GM18909 (cell line): ENCODE measurements around the gene SUOX.
"Not testable (repeated sequence)": the region's sequence is repeated elsewhere in the genome, so short reads cannot be mapped to it uniquely, and the experiment has no call there.

Experiments used
- ATAC-seq: cut with Tn5 transposase; IDR thresholded peaks from one replicate; pipeline ENCODE4 v1.9.1; 2021; ENCODE audit warnings: mild to moderate bottlenecking; ENCODE audit not compliant: unreplicated experiment, poor library complexity

The SUOX gene

GRCh38 chr12:55982319-55982936 is 14.6 kb upstream of the SUOX start:
- ATAC-seq, result peak; percentile 88

- ATAC-seq, result no peak
These were observed 13.7 kb upstream of the SUOX start for GRCh38 chr12:55983232-55983842.

GRCh38 chr12:55984861-55985260 is 12.2 kb upstream of the SUOX start:
- no peak for ATAC-seq

- no peak for ATAC-seq
These were observed 11.7 kb upstream of the SUOX start for GRCh38 chr12:55985341-55985740.

- not testable (repeated sequence) for ATAC-seq
These were observed 11.1 kb upstream of the SUOX start for GRCh38 chr12:55985976-55986375.

- ATAC-seq, result no peak
These were observed 6.0 kb upstream of the SUOX start for GRCh38 chr12:55991110-55991509.

- ATAC-seq, result no peak
These were observed 3.7 kb upstream of the SUOX start for GRCh38 chr12:55993230-55993853.

GRCh38 chr12:55995366-55995765 is 1.7 kb upstream of the SUOX start:
- ATAC-seq, result no peak

- no peak for ATAC-seq
These were observed 818 bp upstream of the SUOX start for GRCh38 chr12:55996201-55996714.

- ATAC-seq, result peak; percentile 4
These were observed 421 bp downstream of the SUOX start for GRCh38 chr12:55997535-55997859.

GRCh38 chr12:55999522-55999921 is 2.4 kb downstream of the SUOX start:
- not testable (repeated sequence) for ATAC-seq

GRCh38 chr12:55999999-56000540 is 3.0 kb downstream of the SUOX start:
- not testable (repeated sequence) for ATAC-seq

GRCh38 chr12:56001487-56002100 is 4.5 kb downstream of the SUOX start:
- ATAC-seq, result no peak

- not testable (repeated sequence) for ATAC-seq
These were observed 6.3 kb downstream of the SUOX start for GRCh38 chr12:56003376-56003775.

GRCh38 chr12:56004211-56004610 is 7.1 kb downstream of the SUOX start:
- no peak for ATAC-seq

GRCh38 chr12:56007564-56008559 is 10.8 kb downstream of the SUOX start:
- ATAC-seq, result peak; percentile 48

- ATAC-seq, result no peak
These were observed 13.1 kb downstream of the SUOX start for GRCh38 chr12:56010111-56010570.

- no peak for ATAC-seq
These were observed 14.5 kb downstream of the SUOX start for GRCh38 chr12:56011509-56012090.

- ATAC-seq, result no peak
These were observed 16.4 kb downstream of the SUOX start for GRCh38 chr12:56013482-56013881.
